Measurements from ENCODE around the gene SSBP1. TPM values are rescaled to one million over a fixed set of nuclear protein-coding genes. Genes with fewer than 3 reads are reported as not detected.
"Not testable (repeated sequence)": the region's sequence is repeated elsewhere in the genome, so short reads cannot be mapped to it uniquely, and the experiment has no call there.

Gene SSBP1
- polyA plus RNA-seq, 2 of the 4 experiments (the other 2 are of a cell fraction): 368 to 453 TPM

GRCh38 chr7:141737836-141738591 lies at the start of gene SSBP1 (continued):
- TF ChIP-seq CTCF (IDR thresholded peaks at IDR 0.05): peak; percentile 95
- TF ChIP-seq NFE2L2 (conservative IDR thresholded peaks at IDR 0.05; ENCODE audit: low read length): no peak
- TF ChIP-seq REST (IDR thresholded peaks at IDR 0.05): peak; percentile 51
- peak; percentile 54; the same call in 1 of the 2 replicates for TF ChIP-seq PBX3 (IDR thresholded peaks at IDR 0.05)

GRCh38 chr7:141689072-141689825 lies 48.9 kb upstream of the SSBP1 start:
- H3K9me3 ChIP-seq; DNase-seq (ENCODE audit: low read depth in 1 of 2, low spot score in 1 of 2); FAIRE-seq; H3K4me3 ChIP-seq; ATAC-seq; H3K27ac ChIP-seq; H3K4me1 ChIP-seq; POLR2A ChIA-PET; H3K4me2 ChIP-seq: not testable (repeated sequence)
- CTCF ChIA-PET: interaction anchor here (1.0 to 1.4 kb wide), 3 partner anchors 34 to 97 kb away, joined by 3 to 6 read pairs (median 4); partner anchors contain the start of gene SSBP1
- WGBS (ENCODE audit: missing lambda C conversion rate): 95% methylated on average over 3 of the region's 3 CpGs

GRCh38 chr7:141691540-141691939 lies 46.6 kb upstream of the SSBP1 start:
- Histone ChIP-seq H3K4me2 (no peak overlapping the region), H3K27ac (no peak overlapping the region), H3K9me3 (no peaks in the 10 kb centered on the region), H3K4me1 (peaks cover 24% of the 10 kb centered on the region), H3K4me3 (no peak overlapping the region)
- no peak for DNase-seq (ENCODE audit: low read depth in 1 of 2, low spot score in 1 of 2)
- no peak for ATAC-seq
- no peak for FAIRE-seq
- POLR2A ChIA-PET: no interaction called here
- 90% methylated on average over 3 of the region's 3 CpGs for WGBS (ENCODE audit: missing lambda C conversion rate)
- CTCF ChIA-PET: no interaction called here
- TF ChIP-seq HMGXB4 (CRISPR knock-in tag; IDR thresholded peaks at IDR 0.05; ENCODE audit: borderline replicate concordance): no peak
- TF ChIP-seq PHF8 (IDR thresholded peaks at IDR 0.05; ENCODE audit: borderline replicate concordance, low read depth): no peak
- no peak for TF ChIP-seq CHD2 (IDR thresholded peaks at IDR 0.05; ENCODE audit: low read length, partially characterized antibody)
- TF ChIP-seq KDM5A (IDR thresholded peaks at IDR 0.05): no peak
- no peak for TF ChIP-seq ATOH8 (CRISPR knock-in tag; IDR thresholded peaks at IDR 0.05; ENCODE audit: low read depth)
- no peak for TF ChIP-seq ZFP36 (IDR thresholded peaks at IDR 0.05; ENCODE audit: borderline replicate concordance, partially characterized antibody)
- no peak for TF ChIP-seq TP53 (CRISPR knock-in tag; IDR thresholded peaks at IDR 0.05)
- no peak for TF ChIP-seq NR3C1 (IDR thresholded peaks at IDR 0.05)
- no peak for TF ChIP-seq MAX (IDR thresholded peaks at IDR 0.05)
- no peak for TF ChIP-seq BCL3 (IDR thresholded peaks at IDR 0.05)
- TF ChIP-seq ZNF302 (CRISPR knock-in tag; IDR thresholded peaks at IDR 0.05): no peak
- TF ChIP-seq FOSB (CRISPR knock-in tag; IDR thresholded peaks at IDR 0.05): no peak
- no peak for TF ChIP-seq POLR2AphosphoS2 (conservative IDR thresholded peaks at IDR 0.05; ENCODE audit: low read length)
- TF ChIP-seq GATA3 (IDR thresholded peaks at IDR 0.05; ENCODE audit: borderline replicate concordance): no peak
- no peak for TF ChIP-seq CTCF (IDR thresholded peaks at IDR 0.05)
